ENCODE measurements around the gene CELSR3.

DNA sequence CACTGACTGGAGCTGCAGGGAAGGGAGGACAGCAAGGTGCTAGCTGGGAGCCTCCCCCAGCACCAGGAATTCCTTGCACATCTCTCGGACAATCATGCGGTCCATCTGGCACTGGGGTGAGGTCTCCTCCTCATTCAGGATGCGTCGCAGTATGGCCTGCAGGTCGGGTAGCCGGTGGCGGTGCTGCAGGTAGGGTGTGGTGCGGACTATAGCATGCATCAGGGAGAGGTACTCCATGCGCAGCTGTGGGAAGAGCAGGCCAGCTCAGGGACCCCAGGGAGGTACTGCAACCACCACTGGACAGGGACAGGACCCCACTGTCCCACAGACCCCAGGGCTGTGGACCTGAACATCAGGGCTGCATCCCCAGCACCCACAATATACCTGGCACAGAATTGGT, 11.8 kb upstream of the CELSR3 start:
- TF ChIP-seq, protein P1, sequence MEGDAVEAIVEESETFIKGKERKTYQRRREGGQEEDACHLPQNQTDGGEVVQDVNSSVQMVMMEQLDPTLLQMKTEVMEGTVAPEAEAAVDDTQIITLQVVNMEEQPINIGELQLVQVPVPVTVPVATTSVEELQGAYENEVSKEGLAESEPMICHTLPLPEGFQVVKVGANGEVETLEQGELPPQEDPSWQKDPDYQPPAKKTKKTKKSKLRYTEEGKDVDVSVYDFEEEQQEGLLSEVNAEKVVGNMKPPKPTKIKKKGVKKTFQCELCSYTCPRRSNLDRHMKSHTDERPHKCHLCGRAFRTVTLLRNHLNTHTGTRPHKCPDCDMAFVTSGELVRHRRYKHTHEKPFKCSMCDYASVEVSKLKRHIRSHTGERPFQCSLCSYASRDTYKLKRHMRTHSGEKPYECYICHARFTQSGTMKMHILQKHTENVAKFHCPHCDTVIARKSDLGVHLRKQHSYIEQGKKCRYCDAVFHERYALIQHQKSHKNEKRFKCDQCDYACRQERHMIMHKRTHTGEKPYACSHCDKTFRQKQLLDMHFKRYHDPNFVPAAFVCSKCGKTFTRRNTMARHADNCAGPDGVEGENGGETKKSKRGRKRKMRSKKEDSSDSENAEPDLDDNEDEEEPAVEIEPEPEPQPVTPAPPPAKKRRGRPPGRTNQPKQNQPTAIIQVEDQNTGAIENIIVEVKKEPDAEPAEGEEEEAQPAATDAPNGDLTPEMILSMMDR (IDR thresholded peaks at IDR 0.05; ENCODE audit: low read depth, low read length), result no peak
- TF ChIP-seq POLR2A (IDR thresholded peaks at IDR 0.05; ENCODE audit: extremely low read depth, insufficient read length), result no peak
- TF ChIP-seq, protein P2, sequence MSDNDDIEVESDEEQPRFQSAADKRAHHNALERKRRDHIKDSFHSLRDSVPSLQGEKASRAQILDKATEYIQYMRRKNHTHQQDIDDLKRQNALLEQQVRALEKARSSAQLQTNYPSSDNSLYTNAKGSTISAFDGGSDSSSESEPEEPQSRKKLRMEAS (IDR thresholded peaks at IDR 0.05; ENCODE audit: low read depth, low read length), result no peak
- TF ChIP-seq MYC (IDR thresholded peaks at IDR 0.05; ENCODE audit: low read depth, low read length), result no peak

Measured in NB4 (cell line).